Activated T-cell treated with anti-CD3 and anti-CD28 coated beads, Interleukin-2, amount 50 U/mL, for 72 hours (primary cell): ENCODE data around the gene CCNG2. TPM values are rescaled to one million over a fixed set of nuclear protein-coding genes. Genes with fewer than 3 reads are reported as not detected.

ENCODE experiments used
- ATAC-seq, 2 donors: fragments of 150-1000 bp; cut with Tn5 transposase; replicated peaks in 1 of 2; 2 replicates each; pipeline ENCODE4 v1.10.0; 2021; ENCODE audit warnings: moderate library complexity in 2 of 2, mild to moderate bottlenecking in 1 of 2
- DNase-seq, 2 donors: peaks; one replicate each; pipeline ENCODE4 v3.0.0; 2021 to 2022; ENCODE audit warnings: mixed read lengths in 1 of 2
- H3K27ac Mint-ChIP-seq: one replicate; pipeline ENCODE4 v1.8.0; 2022; ENCODE audit warnings: mild to moderate bottlenecking, moderate library complexity, mixed read lengths
- H3K27me3 Mint-ChIP-seq: one replicate; pipeline ENCODE4 v1.8.0; 2022; ENCODE audit warnings: low read depth, mixed read lengths
- H3K36me3 Mint-ChIP-seq, 2 donors: one replicate each; pipeline ENCODE4 v1.8.0; 2022; ENCODE audit warnings: mixed read lengths in 2 of 2, mild to moderate bottlenecking in 1 of 2; ENCODE audit not compliant: insufficient read depth in 2 of 2
- H3K4me1 Mint-ChIP-seq: one replicate; pipeline ENCODE4 v1.8.0; 2022; ENCODE audit warnings: low read depth, mixed read lengths
- H3K4me3 Mint-ChIP-seq, 2 donors: one replicate each; pipeline ENCODE4 v1.8.0; 2022; ENCODE audit warnings: mild to moderate bottlenecking in 2 of 2, mixed read lengths in 2 of 2, moderate library complexity in 2 of 2
- H3K9me3 Mint-ChIP-seq, 2 donors: one replicate each; pipeline ENCODE4 v1.8.0; 2022; ENCODE audit warnings: mixed read lengths in 2 of 2
- total RNA-seq, 2 donors: library from RNA; stranded (reverse); gene quantifications; one replicate each; pipeline ENCODE4 v1.2.3, GENCODE V29; 2022

The CCNG2 gene
- total RNA-seq, 2 donors from 2014 or later = 29.6 to 38.5 TPM

DNA sequence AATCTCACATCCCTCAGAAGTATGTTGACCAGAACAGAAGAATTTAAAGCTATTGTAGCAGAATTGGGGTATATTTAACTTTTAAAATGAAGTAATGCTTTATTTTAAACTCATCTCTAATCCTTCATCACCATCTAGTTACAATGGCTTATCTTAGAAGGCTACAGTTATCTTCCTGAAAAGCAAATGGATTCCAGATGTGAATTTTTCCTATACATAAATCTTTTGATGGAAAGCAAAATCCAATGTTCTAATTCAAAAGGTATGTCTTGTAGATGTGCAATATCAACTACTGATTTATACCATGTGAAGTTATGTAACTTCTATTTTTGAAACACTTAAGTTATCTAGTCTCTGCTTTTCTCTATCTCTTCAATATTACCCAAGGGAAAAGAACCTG is 47.6 kb downstream of the CCNG2 start:
- ATAC-seq (no peak), DNase-seq (no peak)
- no peaks in the 10 kb centered on the region for H3K9me3 Mint-ChIP-seq
- H3K4me3 Mint-ChIP-seq = no peak overlapping the region
- H3K27me3 Mint-ChIP-seq = no peaks in the 10 kb centered on the region
- H3K36me3 Mint-ChIP-seq = no peaks in the 10 kb centered on the region
- H3K4me1 Mint-ChIP-seq = peaks cover 25% of the 10 kb centered on the region
- no peak overlapping the region for H3K27ac Mint-ChIP-seq

GRCh38 chr4:77209012-77209411 is 52.0 kb downstream of the CCNG2 start:
- ATAC-seq (no peak), DNase-seq (no peak)
- Mint-ChIP-seq H3K9me3 (no peaks in the 10 kb centered on the region), H3K4me3 (no peak overlapping the region), H3K36me3 (no peaks in the 10 kb centered on the region), H3K4me1 (no peaks in the 10 kb centered on the region), H3K27ac (no peak overlapping the region), H3K27me3 (no peaks in the 10 kb centered on the region)

DNA sequence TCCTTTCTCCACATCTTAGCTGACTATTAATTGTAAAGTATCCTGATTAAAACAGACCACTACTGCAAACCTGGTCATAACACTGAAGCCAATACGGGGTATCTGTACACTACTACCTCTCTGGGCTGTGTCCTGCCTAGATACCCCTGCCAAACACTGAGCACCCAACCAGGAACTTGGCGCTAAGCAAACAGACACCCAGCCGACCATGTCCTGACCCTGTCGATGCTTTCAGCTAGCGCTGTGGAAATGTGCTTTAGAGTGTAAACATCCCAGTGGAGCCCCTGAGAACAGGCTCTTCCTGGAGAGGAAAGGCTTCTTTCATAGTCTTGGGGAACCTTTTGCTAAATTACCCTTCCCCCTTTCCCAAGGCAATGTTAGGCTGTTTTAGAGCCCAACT is 52.9 kb downstream of the CCNG2 start:
- Mint-ChIP-seq H3K4me3 (no peak overlapping the region), H3K27me3 (no peaks in the 10 kb centered on the region), H3K9me3 (no peaks in the 10 kb centered on the region), H3K27ac (no peak overlapping the region), H3K36me3 (no peaks in the 10 kb centered on the region), H3K4me1 (no peaks in the 10 kb centered on the region)
- DNase-seq = no peak
- ATAC-seq = no peak

DNA sequence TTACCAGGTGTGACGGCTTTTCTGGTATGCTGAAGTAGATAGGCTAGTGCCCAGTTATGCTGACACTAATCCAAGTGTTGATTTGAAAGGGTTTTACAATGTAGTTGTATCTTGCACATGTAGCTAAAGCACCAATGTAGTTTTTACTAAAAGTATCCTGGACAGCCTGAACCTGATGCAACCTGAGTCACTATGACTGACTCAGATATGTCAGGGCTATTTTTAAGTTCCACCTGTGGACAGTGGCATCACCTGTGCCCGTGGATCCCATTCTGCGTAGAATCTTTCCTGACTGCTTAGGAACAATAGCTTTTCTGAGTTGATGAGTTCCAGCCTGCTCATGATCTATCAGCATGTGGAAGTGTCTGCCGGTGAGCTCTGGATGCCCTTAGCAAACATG is 58.1 kb downstream of the CCNG2 start:
- DNase-seq (no peak), ATAC-seq (no peak)
- Mint-ChIP-seq H3K9me3 (no peaks in the 10 kb centered on the region), H3K4me3 (no peak overlapping the region), H3K36me3 (no peaks in the 10 kb centered on the region), H3K27me3 (no peaks in the 10 kb centered on the region), H3K27ac (no peak overlapping the region), H3K4me1 (no peaks in the 10 kb centered on the region)

DNA sequence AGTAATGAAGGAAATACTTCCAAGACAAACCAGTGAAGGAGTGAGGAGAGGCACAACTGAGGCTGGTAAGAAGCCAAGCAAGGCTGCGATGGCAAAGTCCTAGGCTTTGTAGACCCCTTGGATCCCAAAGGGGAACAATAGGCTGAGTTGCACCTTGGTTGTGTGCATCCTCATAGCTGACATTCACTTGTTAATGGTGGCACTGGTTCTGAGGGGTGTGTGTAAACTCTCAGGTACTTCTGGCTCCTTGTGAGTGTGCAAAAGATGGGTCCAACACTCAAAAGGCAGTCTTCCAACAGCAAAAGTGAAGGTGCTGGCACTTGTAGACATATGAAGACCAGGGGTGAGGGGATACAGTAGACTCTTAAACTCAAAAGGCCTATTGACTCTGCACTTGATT is 60.5 kb downstream of the CCNG2 start:
- Mint-ChIP-seq H3K9me3 (no peaks in the 10 kb centered on the region), H3K4me1 (no peaks in the 10 kb centered on the region), H3K27ac (no peak overlapping the region), H3K27me3 (no peaks in the 10 kb centered on the region), H3K4me3 (no peak overlapping the region), H3K36me3 (no peaks in the 10 kb centered on the region)
- no peak for ATAC-seq
- no peak for DNase-seq

DNA sequence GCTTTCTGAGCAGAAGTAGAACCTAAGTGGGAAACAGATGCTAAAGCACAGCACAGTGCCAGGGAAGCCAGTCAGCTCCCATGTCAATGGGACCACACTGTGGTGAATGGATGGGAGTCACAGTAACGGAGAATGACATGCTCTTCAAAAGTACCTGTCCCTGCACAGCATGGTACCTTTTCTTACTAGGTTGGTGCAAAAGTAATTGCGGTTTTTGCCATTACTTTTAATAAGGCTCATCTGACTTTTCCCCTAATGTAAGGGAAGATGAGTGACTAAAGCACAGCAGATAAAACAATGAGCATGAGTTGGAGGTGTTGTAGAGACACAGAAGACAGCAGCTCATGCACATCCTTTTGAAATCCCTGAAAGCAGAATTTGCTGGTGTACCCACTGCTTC is 62.3 kb downstream of the CCNG2 start:
- Mint-ChIP-seq H3K27ac (no peak overlapping the region), H3K27me3 (peaks cover 11% of the 10 kb centered on the region), H3K9me3 (no peaks in the 10 kb centered on the region), H3K36me3 (no peaks in the 10 kb centered on the region), H3K4me1 (no peaks in the 10 kb centered on the region), H3K4me3 (no peak overlapping the region)
- ATAC-seq = no peak
- no peak for DNase-seq

Other genes starting within 250 kb of the CCNG2 start
- 10 to 100 TPM; 10.5 to 13.2 TPM for gene SEPTIN11, start 207.5 kb upstream of the CCNG2 start, total RNA-seq
- gene CCNI, start 81.2 kb upstream of the CCNG2 start, total RNA-seq = 100 to 1,000 TPM; 301 to 343 TPM